ENCODE measurements around the gene SMIM12. TPM values are rescaled to one million over a fixed set of nuclear protein-coding genes. Genes with fewer than 3 reads are reported as not detected.
"Not testable (repeated sequence)": the region's sequence is repeated elsewhere in the genome, so short reads cannot be mapped to it uniquely, and the experiment has no call there.

Gene SMIM12
- total RNA-seq, 6 experiments from 2014 or later = 42.0 to 53.6 (median 45.6) TPM

DNA sequence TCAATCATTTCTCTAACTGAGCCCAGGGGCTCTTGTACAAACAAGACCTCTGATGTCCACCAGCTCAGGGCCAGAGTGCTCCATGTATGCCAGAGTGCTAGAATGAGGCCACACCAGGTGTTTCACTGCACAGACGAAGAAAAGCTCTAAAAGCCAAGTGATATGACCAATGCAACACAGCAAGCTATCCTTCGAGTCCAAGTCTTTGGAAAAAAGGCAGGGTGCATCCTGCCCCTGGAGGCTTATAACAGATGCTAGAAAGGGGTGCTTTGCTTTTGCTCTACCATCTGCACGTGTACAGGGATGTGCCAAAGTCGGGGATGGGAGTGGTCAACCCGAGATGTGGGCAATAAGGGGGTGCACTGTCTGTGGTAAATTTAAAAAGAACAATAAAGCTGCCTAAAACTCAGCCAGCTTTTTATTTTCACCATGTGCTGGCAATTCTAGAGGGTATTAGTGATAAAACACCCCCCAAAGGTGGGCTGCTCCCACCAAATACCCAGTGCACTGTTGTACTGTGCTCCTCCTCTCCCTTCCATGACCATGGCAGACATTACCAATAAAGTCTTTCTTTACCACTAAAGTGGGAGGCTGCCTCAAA, 32.1 kb downstream of the SMIM12 start:
- no peak overlapping the region for H3K4me3 Mint-ChIP-seq
- no peaks in the 10 kb centered on the region for H3K9me3 Mint-ChIP-seq
- TF ChIP-seq, protein P1, sequence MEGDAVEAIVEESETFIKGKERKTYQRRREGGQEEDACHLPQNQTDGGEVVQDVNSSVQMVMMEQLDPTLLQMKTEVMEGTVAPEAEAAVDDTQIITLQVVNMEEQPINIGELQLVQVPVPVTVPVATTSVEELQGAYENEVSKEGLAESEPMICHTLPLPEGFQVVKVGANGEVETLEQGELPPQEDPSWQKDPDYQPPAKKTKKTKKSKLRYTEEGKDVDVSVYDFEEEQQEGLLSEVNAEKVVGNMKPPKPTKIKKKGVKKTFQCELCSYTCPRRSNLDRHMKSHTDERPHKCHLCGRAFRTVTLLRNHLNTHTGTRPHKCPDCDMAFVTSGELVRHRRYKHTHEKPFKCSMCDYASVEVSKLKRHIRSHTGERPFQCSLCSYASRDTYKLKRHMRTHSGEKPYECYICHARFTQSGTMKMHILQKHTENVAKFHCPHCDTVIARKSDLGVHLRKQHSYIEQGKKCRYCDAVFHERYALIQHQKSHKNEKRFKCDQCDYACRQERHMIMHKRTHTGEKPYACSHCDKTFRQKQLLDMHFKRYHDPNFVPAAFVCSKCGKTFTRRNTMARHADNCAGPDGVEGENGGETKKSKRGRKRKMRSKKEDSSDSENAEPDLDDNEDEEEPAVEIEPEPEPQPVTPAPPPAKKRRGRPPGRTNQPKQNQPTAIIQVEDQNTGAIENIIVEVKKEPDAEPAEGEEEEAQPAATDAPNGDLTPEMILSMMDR (IDR thresholded peaks at IDR 0.05) = no peak
- H3K36me3 Mint-ChIP-seq (ENCODE audit: low read depth) = no peaks in the 10 kb centered on the region
- H3K27ac Mint-ChIP-seq = no peak overlapping the region
- no peaks in the 10 kb centered on the region for H3K27me3 Mint-ChIP-seq (ENCODE audit: insufficient read depth)
- no peak for DNase-seq
- H3K4me1 Mint-ChIP-seq (ENCODE audit: low read depth) = no peaks in the 10 kb centered on the region

DNA sequence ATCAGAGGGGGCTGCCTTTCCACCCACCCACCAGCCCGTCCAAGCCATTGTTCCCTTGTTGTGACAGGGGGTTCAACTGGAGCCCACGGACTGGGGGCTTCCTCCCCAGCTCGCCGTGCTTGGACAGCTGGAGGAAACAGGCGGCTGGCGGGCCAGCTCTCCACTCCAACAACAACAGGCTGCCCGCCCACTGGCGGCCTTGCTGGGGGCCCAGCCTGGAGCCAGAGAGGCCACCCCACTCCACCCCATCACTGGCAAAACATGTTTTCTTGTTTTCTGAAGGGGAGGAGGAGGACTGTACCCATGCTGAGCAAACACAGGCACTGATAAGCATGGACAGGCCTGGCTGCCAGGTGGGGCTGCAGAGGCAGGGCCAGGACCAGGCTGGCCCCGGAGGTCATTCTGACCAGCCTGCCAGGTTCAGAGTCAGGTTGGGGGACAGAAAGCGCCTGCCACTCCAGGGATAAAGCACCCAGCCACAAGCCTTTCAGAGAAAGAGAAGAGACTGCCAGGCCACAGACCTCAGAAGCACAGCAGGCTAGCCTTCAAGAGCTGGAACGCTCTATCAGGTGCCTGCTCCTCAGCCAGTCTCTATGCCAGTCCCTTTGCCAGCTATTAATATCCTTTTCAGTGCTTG, 34.0 kb downstream of the SMIM12 start:
- Mint-ChIP-seq H3K27ac (no peak overlapping the region), H3K4me1 (ENCODE audit: low read depth) (no peaks in the 10 kb centered on the region), H3K36me3 (ENCODE audit: low read depth) (no peaks in the 10 kb centered on the region), H3K27me3 (ENCODE audit: insufficient read depth) (no peaks in the 10 kb centered on the region), H3K4me3 (no peak overlapping the region), H3K9me3 (no peaks in the 10 kb centered on the region)
- no peak for DNase-seq
- TF ChIP-seq, protein P1 (IDR thresholded peaks at IDR 0.05) = no peak

DNA sequence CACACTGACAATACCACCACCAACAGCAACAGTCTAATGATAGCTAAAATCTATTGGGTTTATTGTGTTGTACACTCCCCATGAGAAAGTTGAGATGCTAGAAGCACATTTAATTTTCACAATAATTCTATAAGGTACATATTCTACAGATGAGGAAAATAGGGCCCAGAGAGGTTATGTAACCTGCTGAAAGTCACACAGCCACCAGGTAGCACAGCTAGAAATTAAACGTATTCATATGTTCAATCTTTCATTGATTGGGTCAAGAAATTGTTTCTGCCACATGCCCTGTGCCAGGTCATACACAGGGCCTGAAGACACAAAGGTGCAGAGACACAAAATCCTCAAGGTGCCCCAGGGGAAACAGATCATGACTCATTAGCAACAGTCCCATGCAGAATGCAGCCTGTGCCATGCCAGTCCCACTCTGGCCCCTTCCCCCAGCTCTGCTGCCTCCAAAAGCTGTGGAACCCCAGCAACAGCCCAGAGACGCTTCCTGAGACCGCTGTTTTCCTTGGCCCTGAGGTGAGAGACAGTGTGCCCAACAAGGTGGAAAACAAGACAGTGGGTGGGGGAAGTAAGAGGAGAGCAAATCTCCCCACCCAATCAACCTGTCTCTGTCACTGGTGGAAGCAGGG, 34.6 kb downstream of the SMIM12 start:
- TF ChIP-seq, protein P1 (IDR thresholded peaks at IDR 0.05) = no peak
- H3K27ac Mint-ChIP-seq = no peak overlapping the region
- no peak overlapping the region for H3K4me3 Mint-ChIP-seq
- no peaks in the 10 kb centered on the region for H3K36me3 Mint-ChIP-seq (ENCODE audit: low read depth)
- no peaks in the 10 kb centered on the region for H3K4me1 Mint-ChIP-seq (ENCODE audit: low read depth)
- no peak for DNase-seq
- H3K27me3 Mint-ChIP-seq (ENCODE audit: insufficient read depth) = no peaks in the 10 kb centered on the region
- H3K9me3 Mint-ChIP-seq = no peaks in the 10 kb centered on the region

DNA sequence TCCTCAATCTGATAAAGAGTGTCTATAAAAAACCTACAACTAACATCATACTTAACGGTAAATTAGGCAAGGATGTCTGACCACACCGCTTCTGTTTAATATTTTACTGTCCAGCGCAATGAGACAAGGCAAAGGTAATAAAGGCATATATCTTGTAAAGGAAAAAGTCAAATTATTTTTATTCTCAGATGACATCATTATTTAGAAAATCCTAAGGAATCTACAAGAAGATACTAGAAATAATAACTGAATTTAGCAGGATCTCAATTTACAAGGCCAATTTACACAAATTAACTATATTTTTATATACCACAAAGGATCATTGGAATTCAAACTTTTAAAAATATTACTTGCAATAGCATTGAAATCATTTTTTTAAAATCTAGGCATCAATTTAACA, 37.3 kb downstream of the SMIM12 start:
- Mint-ChIP-seq H3K9me3 (no peaks in the 10 kb centered on the region), H3K27me3 (ENCODE audit: insufficient read depth) (no peaks in the 10 kb centered on the region), H3K4me1 (ENCODE audit: low read depth) (no peaks in the 10 kb centered on the region), H3K27ac (no peak overlapping the region), H3K36me3 (ENCODE audit: low read depth) (no peaks in the 10 kb centered on the region), H3K4me3 (no peak overlapping the region)
- DNase-seq = no peak
- TF ChIP-seq, protein P1 (IDR thresholded peaks at IDR 0.05) = no peak

DNA sequence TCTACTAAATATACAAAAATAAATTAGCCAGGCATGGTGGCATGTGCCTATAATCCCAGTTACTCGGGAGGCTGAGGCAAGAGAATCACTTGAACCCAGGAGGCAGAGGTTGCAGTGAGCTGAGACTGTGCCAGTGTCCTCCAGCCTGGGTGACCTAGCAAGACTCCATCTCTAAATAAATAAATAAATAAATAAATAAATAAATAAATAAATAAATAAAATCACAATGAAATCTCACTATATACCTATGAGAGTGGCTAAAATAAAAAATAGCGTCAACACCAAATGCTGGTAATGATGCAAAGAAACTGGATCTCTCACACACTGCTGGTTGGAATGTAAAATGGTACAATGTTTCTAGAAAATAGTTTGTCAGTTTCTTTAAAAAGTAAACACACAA, 40.7 kb downstream of the SMIM12 start:
- H3K9me3 Mint-ChIP-seq; H3K4me1 Mint-ChIP-seq (ENCODE audit: low read depth); H3K36me3 Mint-ChIP-seq (ENCODE audit: low read depth); H3K4me3 Mint-ChIP-seq; DNase-seq; H3K27ac Mint-ChIP-seq; H3K27me3 Mint-ChIP-seq (ENCODE audit: insufficient read depth): not testable (repeated sequence)

DNA sequence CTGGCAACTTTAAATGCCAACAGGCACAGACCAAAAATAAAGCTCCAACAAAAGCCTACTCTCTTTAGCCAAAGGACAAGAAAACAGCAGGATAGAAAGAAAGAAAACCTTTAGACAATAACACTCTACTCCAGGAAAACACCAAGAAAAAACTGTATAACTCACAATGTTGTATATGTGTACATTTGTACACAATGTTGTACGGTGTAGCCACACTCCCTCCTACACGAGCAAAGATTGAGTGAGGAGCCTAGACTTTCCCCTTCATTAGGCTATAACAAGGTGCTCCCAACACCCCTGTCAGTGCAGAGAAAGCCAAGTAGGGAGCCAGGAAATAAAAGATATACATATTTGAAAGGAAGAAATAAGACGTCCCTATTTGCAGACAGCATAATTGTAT, 42.8 kb downstream of the SMIM12 start:
- TF ChIP-seq, protein P1 (IDR thresholded peaks at IDR 0.05) = no peak
- Mint-ChIP-seq H3K27ac (no peak overlapping the region), H3K27me3 (ENCODE audit: insufficient read depth) (no peaks in the 10 kb centered on the region), H3K9me3 (no peaks in the 10 kb centered on the region), H3K4me1 (ENCODE audit: low read depth) (no peaks in the 10 kb centered on the region), H3K4me3 (no peak overlapping the region), H3K36me3 (ENCODE audit: low read depth) (no peaks in the 10 kb centered on the region)
- no peak for DNase-seq
